Prostate gland (tissue), 2 donors: ENCODE measurements around the gene ULK4. TPM values are rescaled to one million over a fixed set of nuclear protein-coding genes. Genes with fewer than 3 reads are reported as not detected.
"Not testable (repeated sequence)": the region's sequence is repeated elsewhere in the genome, so short reads cannot be mapped to it uniquely, and the experiment has no call there.

ENCODE experiments used
- DNase-seq: peaks from one replicate; pipeline ENCODE4 v3.0.0-alpha.2; 2019; ENCODE audit warnings: low spot score
- H3K27ac ChIP-seq, 2 donors: fragments of 200-600 bp; sonication (generic); 2 replicates each; pipeline ENCODE4 v1.5.1; 2017 to 2019
- H3K27me3 ChIP-seq: fragments of 200-600 bp; sonication (generic); replicated peaks from 2 replicates; pipeline ENCODE4 v1.5.1; 2019; ENCODE audit not compliant: insufficient read depth
- H3K36me3 ChIP-seq, 2 donors: fragments of 200-600 bp; sonication (generic); 1 replicate in 1 of 2; 2 replicates in 1 of 2; pipeline versions ENCODE4 v1.5.1 to v1.8.1; 2017 to 2019
- H3K4me1 ChIP-seq: fragments of 200-600 bp; sonication (generic); replicated peaks from 2 replicates; pipeline ENCODE4 v1.5.1; 2019
- H3K4me3 ChIP-seq, 2 donors: fragments of 200-600 bp; sonication (generic); 2 replicates each; pipeline ENCODE4 v1.5.1; 2017 to 2019
- H3K9me3 ChIP-seq: fragments of 200-600 bp; sonication (generic); 2 replicates; pipeline ENCODE4 v1.5.1; 2017
- POLR2A ChIP-seq: fragments of 450-650 bp; IDR thresholded peaks from one replicate; pipeline ENCODE4 v1.6.1; 2016; ENCODE audit warnings: antibody characterized with exemption, mild to moderate bottlenecking
- POLR2AphosphoS5 ChIP-seq: sonication (generic); formaldehyde crosslinking; IDR thresholded peaks from one replicate; pipeline ENCODE4 v1.6.1; 2017; ENCODE audit warnings: antibody characterized with exemption
- WGBS: methylation state at CpG from one replicate; pipeline ENCODE4 v1.1.5; 2018; 5-methylcytosine and 5-hydroxymethylcytosine counted together
- intact Hi-C: fragments of 100-400 bp; cut with DNase I; formaldehyde crosslinking; loops from one replicate; pipeline ENCODE4 v1.14.2; 2022
- total RNA-seq, 2 donors: library from RNA; depleted of rRNA; stranded (reverse); fragments of >200 nt; gene quantifications; one replicate each; pipeline ENCODE4 v1.1.0, GENCODE V29; 2016
- TF ChIP-seq, protein P1 (sequence below), 4 experiments: fragments of 200-600 bp in 2 of 4; fragments of 450-650 bp in 2 of 4; sonication (generic) in 2 of 4; IDR thresholded peaks; 1 replicate in 3 of 4; 2 replicates in 1 of 4; pipeline ENCODE4 v1.5.1; 2016 to 2019; ENCODE audit warnings: antibody characterized with exemption in 4 of 4, mild to moderate bottlenecking in 2 of 4, moderate library complexity in 2 of 4

The ULK4 gene
- total RNA-seq, 2 donors from 2014 or later = 23.1 to 33.7 TPM

DNA sequence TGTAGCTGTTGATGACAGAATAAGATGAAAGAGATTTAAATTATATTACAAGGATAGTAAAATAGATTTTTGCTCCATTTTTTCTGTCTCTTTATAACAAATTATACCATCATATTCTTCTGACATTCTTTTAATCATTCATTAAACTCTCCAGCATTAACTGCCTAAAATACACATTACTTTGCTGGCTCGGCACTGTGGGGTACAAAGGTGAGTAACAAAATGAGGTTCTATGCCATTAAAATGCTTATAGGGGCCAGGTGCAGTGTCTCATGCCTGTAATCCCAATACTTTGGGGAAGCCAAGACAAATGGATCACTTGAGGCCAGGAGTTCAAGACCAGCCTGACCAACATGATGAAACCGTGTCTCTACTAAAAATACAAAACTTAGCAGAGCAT is 81.5 kb downstream of the ULK4 start:
- Histone ChIP-seq H3K4me1 (no peaks in the 10 kb centered on the region), H3K9me3 (no peaks in the 10 kb centered on the region), H3K4me3 (no peak overlapping the region), H3K36me3 (no peaks in the 10 kb centered on the region), H3K27me3 (no peaks in the 10 kb centered on the region), H3K27ac (no peak overlapping the region)
- 81% methylated on average over 2 of the region's 2 CpGs for WGBS
- TF ChIP-seq, protein P1, sequence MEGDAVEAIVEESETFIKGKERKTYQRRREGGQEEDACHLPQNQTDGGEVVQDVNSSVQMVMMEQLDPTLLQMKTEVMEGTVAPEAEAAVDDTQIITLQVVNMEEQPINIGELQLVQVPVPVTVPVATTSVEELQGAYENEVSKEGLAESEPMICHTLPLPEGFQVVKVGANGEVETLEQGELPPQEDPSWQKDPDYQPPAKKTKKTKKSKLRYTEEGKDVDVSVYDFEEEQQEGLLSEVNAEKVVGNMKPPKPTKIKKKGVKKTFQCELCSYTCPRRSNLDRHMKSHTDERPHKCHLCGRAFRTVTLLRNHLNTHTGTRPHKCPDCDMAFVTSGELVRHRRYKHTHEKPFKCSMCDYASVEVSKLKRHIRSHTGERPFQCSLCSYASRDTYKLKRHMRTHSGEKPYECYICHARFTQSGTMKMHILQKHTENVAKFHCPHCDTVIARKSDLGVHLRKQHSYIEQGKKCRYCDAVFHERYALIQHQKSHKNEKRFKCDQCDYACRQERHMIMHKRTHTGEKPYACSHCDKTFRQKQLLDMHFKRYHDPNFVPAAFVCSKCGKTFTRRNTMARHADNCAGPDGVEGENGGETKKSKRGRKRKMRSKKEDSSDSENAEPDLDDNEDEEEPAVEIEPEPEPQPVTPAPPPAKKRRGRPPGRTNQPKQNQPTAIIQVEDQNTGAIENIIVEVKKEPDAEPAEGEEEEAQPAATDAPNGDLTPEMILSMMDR (IDR thresholded peaks at IDR 0.05) = no peak
- no peak for TF ChIP-seq POLR2A
- no peak for TF ChIP-seq POLR2AphosphoS5
- DNase-seq = no peak
- intact Hi-C loops = loop anchor here (2.0 to 10.0 kb wide), 3 partner anchors 1026 to 1553 kb away; no protein-coding TSS in a partner anchor

DNA sequence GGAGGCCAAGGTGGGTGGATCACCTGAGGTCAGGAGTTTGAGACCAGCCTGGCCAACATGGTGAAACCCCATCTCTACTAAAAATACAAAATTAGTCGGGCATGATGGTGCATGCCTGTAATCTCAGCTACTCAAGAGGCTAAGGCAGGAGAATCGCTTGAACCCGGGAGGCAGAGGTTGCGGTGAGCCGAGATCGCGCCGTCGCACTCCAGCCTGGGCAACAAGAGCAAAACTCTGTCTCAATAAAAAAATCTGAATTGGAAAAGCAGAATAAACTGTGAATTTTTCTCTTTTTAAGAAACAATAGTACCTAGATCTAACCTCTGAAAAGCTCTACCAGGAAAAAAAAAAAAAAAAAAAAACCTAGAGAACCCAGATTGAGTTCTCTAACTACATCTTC is 84.2 kb downstream of the ULK4 start:
- DNase-seq, H3K27ac ChIP-seq, H3K9me3 ChIP-seq, H3K27me3 ChIP-seq, H3K4me1 ChIP-seq, intact Hi-C loops, H3K4me3 ChIP-seq, H3K36me3 ChIP-seq: not testable (repeated sequence)
- WGBS = 96% methylated on average over 9 of the region's 9 CpGs

DNA sequence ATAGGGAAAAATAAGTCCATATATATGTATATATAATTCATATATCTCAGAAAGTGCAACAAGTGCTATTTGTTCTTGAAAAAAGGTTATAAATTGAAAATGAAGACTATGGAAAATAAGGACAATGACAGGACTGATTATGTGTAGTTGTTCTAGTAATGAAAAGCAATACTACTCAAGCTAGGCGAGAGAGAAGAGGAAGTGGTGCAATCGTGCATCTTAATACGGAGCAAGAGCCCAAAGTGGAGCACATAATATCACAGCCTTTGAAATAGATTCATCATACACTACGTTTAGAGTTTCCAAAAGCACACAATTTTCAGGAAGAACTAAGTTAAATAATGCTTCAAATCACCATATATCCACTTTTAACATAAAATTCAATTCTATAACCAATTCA is 87.9 kb downstream of the ULK4 start:
- intact Hi-C loops = no loop called here
- Histone ChIP-seq H3K9me3 (no peaks in the 10 kb centered on the region), H3K4me1 (no peaks in the 10 kb centered on the region), H3K27ac (no peak overlapping the region), H3K4me3 (no peak overlapping the region), H3K36me3 (no peaks in the 10 kb centered on the region), H3K27me3 (no peaks in the 10 kb centered on the region)
- no peak for TF ChIP-seq POLR2A
- TF ChIP-seq, protein P1 (IDR thresholded peaks at IDR 0.05) = no peak
- no peak for TF ChIP-seq POLR2AphosphoS5
- no peak for DNase-seq
- 92% methylated on average over 4 of the region's 4 CpGs for WGBS

DNA sequence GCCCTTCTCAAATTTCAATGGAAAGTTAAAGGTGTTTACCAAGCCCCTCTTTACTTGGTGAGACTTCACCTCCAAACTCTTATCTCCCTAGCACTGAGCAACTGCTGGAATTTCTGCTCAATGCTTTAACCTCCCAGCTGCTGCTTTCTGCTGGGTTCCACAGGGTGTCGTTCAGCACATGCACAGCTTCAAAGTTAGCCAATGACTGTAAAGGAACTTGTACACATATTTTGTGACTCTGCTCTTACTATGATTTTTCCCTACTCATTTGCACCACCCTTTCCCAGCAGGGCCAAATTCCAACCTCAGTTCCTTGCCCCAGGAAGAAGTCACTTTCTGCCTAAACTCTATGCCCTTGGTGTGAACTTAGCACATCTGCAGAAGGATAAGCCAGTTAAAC is 89.7 kb downstream of the ULK4 start:
- intact Hi-C loops = no loop called here
- H3K4me1 ChIP-seq = no peaks in the 10 kb centered on the region
- DNase-seq = no peak
- no peak overlapping the region for H3K4me3 ChIP-seq
- TF ChIP-seq POLR2A = no peak
- TF ChIP-seq, protein P1 (IDR thresholded peaks at IDR 0.05) = no peak
- TF ChIP-seq POLR2AphosphoS5 = no peak
- H3K36me3 ChIP-seq = no peaks in the 10 kb centered on the region
- H3K9me3 ChIP-seq = no peaks in the 10 kb centered on the region
- H3K27me3 ChIP-seq = no peaks in the 10 kb centered on the region
- no peak overlapping the region for H3K27ac ChIP-seq
- 75% methylated on average over 1 of the region's 1 CpG for WGBS

DNA sequence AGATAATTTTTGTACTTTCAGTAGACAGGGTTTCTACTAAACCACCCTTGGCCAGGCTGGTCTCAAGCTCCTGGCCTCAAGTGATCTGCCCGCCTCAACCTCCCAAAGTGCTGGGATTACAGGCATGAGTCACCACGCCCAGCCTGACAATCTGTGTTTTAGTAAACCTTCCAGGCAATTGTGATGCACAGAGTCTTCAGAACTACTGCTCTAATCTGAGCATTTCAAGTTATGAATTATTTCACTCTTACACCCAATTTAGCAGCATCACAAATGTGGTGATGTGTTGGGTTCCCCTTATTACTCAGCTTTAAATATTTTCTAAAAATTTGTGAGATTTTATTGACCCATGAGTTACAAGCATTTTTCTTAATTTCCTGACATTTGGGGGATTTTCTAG is 94.4 kb downstream of the ULK4 start:
- H3K27ac ChIP-seq = no peak overlapping the region
- intact Hi-C loops = no loop called here
- H3K27me3 ChIP-seq = no peaks in the 10 kb centered on the region
- no peak for DNase-seq
- no peaks in the 10 kb centered on the region for H3K9me3 ChIP-seq
- no peak for TF ChIP-seq POLR2AphosphoS5
- no peak for TF ChIP-seq POLR2A
- TF ChIP-seq, protein P1 (IDR thresholded peaks at IDR 0.05) = no peak
- H3K36me3 ChIP-seq = no peaks in the 10 kb centered on the region
- no peaks in the 10 kb centered on the region for H3K4me1 ChIP-seq
- no peak overlapping the region for H3K4me3 ChIP-seq
- WGBS = 94% methylated on average over 2 of the region's 2 CpGs
